Measurements from ENCODE around the gene CNPY1. TPM values are rescaled to one million over a fixed set of nuclear protein-coding genes. Genes with fewer than 3 reads are reported as not detected.

Gene CNPY1
- total and polyA plus RNA-seq, 9 of the 15 experiments (the other 6 are each of a cell fraction or from before 2014, with no cell fraction given), result not detected

- in situ Hi-C loops (cut with MboI) (no loop called here), intact Hi-C loops (cut with micrococcal nuclease) (no loop called here)
- peaks cover 36 to 43% of the 10 kb centered on the region in 2 experiments for H3K27me3 ChIP-seq (ENCODE audit: control insufficient read depth in 2 of 2, insufficient read depth in 2 of 2, low read length in 2 of 2)
- 0 out of 2 replicates have a peak, but pooled peaks cover 3% of the 10 kb centered on the region for H4K20me1 ChIP-seq (replicated peaks; ENCODE audit: control insufficient read depth, insufficient read depth, low read length)
- DNase-seq (ENCODE audit: extremely low read depth in 1 of 4, low spot score in 3 of 4), result peak in 1 of 4 experiments; percentile 18
- no peaks in the 10 kb centered on the region for H3K9me3 ChIP-seq (replicated peaks; ENCODE audit: control insufficient read depth, insufficient read depth, low read depth, low read length)
- no peaks in the 10 kb centered on the region for H3K36me3 ChIP-seq (ENCODE audit: control insufficient read depth, insufficient read depth, low read length)
- H3K4me2 ChIP-seq (ENCODE audit: insufficient read depth, low read length), result no peak overlapping the region
- no peak overlapping the region for H3K27ac ChIP-seq (ENCODE audit: extremely low read depth, low read depth, low read length)
- peak; percentile 91 for ATAC-seq
- H3K9ac ChIP-seq (ENCODE audit: insufficient read depth in 1 of 2, low read depth in 2 of 2, low read length in 2 of 2), result no peak overlapping the region
- no peak overlapping the region for H2AFZ ChIP-seq (ENCODE audit: low read depth, low read length)
- under 1% methylated on average over 14 of the region's 14 CpGs for WGBS (ENCODE audit: insufficient coverage, low coverage, missing lambda C conversion rate)
- H3K9me1 ChIP-seq (ENCODE audit: control insufficient read depth, insufficient read depth, low read length), result no peaks in the 10 kb centered on the region
- H3K4me1 ChIP-seq (replicated peaks in 1 of 2; ENCODE audit: control insufficient read depth in 2 of 2, insufficient read depth in 2 of 2, low read length in 2 of 2), result peaks cover 0 to 7% of the 10 kb centered on the region in 2 experiments; a peak in 1 of 5 replicates
- ChIA-PET CTCF (ENCODE audit: low intra/inter-chr PET ratio) (no interaction called here), POLR2A (interaction anchor here (0.6 kb wide), 1 partner anchor 887 kb away, joined by 3 read pairs; no protein-coding TSS in a partner anchor)
- no peak for FAIRE-seq
- no peak overlapping the region for H3K4me3 ChIP-seq
- BruUV-seq (replicated peaks), result no TSS peak
- no peaks in the 10 kb centered on the region for H3K79me2 ChIP-seq (ENCODE audit: control insufficient read depth, insufficient read depth, low read length)
- peak; percentile 27 for TF ChIP-seq CBX2 (IDR thresholded peaks at IDR 0.05; ENCODE audit: insufficient read depth, low read length, poor library complexity, severe bottlenecking)
- no peak for TF ChIP-seq POLR3G (IDR thresholded peaks at IDR 0.05; ENCODE audit: extremely low read depth, insufficient read length, insufficient replicate concordance)
- TF ChIP-seq PCBP1 (IDR thresholded peaks at IDR 0.05; ENCODE audit: low read depth, low read length, poor library complexity, severe bottlenecking), result no peak
- TF ChIP-seq CBX8 (IDR thresholded peaks at IDR 0.05; ENCODE audit: borderline replicate concordance, extremely low read depth, low read depth, low read length, poor library complexity, severe bottlenecking), result peak; percentile 28
- no peak for TF ChIP-seq ZNF707 (CRISPR knock-in tag; conservative IDR thresholded peaks at IDR 0.05)
- TF ChIP-seq KAT7 (CRISPR knock-in tag; IDR thresholded peaks at IDR 0.05; ENCODE audit: borderline replicate concordance), result no peak
- TF ChIP-seq CEBPG (CRISPR knock-in tag; IDR thresholded peaks at IDR 0.05), result no peak
- TF ChIP-seq CEBPG (tag; conservative IDR thresholded peaks at IDR 0.05 in 1 of 2, IDR thresholded peaks at IDR 0.05 in 1 of 2), result peak in 1 of 2 experiments; percentile 22; a peak in 2 of 4 replicates
- TF ChIP-seq, protein P1, sequence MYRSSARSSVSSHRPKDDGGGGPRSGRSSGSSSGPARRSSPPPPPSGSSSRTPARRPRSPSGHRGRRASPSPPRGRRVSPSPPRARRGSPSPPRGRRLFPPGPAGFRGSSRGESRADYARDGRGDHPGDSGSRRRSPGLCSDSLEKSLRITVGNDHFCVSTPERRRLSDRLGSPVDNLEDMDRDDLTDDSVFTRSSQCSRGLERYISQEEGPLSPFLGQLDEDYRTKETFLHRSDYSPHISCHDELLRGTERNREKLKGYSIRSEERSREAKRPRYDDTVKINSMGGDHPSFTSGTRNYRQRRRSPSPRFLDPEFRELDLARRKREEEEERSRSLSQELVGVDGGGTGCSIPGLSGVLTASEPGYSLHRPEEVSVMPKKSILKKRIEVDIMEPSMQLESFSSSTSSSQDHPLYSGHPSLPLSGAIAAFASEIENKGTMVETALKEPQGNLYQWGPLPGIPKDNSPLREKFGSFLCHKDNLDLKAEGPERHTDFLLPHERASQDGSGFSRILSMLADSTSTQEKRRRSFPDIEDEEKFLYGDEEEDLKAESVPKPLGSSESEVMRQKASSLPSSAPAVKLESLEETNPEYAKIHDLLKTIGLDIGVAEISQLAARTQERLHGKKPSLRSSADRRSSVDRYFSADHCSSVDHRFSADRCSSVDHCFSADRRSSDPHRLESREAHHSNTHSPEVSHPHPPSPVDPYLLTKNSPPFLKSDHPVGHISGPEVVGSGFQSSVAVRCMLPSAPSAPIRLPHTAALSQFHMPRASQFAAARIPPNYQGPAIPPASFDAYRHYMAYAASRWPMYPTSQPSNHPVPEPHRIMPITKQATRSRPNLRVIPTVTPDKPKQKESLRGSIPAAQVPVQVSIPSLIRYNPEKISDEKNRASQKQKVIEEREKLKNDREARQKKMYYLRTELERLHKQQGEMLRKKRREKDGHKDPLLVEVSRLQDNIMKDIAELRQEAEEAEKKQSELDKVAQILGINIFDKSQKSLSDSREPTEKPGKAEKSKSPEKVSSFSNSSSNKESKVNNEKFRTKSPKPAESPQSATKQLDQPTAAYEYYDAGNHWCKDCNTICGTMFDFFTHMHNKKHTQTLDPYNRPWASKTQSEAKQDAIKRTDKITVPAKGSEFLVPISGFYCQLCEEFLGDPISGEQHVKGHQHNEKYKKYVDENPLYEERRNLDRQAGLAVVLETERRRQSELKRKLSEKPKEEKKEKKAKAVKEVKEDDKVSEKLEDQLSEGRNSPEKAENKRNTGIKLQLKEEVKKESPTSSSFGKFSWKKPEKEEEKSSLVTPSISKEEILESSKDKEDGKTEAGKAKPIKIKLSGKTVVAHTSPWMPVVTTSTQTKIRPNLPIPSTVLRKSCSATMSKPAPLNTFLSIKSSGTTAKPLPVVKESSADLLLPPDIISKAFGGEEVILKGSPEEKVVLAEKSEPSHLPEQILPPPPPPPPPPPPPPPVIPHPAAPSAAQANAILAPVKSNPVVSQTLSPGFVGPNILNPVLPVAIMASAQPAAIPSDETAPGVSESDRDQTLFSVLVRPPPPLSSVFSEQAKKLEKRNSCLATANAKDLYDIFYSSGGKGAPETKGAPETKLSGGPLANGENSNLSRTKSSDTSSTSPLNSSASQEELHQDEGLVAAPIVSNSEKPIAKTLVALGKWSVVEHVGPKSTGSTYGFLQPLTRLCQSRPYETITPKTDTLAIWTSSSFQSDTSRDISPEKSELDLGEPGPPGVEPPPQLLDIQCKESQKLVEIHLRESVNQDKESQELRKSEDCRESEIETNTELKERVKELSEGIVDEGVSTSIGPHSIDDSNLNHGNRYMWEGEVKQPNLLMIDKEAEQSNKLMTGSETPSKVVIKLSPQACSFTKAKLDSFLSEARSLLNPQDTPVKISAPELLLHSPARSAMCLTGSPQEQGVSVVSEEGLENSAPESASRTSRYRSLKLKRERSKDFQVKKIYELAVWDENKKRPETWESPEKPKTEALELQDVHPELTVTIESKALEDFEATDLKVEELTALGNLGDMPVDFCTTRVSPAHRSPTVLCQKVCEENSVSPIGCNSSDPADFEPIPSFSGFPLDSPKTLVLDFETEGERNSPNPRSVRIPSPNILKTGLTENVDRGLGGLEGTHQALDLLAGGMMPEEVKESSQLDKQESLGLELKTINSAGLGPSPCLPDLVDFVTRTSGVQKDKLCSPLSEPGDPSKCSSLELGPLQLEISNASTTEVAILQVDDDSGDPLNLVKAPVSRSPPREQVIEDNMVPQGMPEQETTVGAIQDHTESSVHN (IDR thresholded peaks at IDR 0.05; ENCODE audit: borderline replicate concordance in 1 of 2, low read depth in 1 of 2), result no peak
- TF ChIP-seq CBFA2T3 (IDR thresholded peaks at IDR 0.05), result peak; percentile 12; the same call in 1 of the 2 replicates
- TF ChIP-seq PURB (CRISPR knock-in tag; IDR thresholded peaks at IDR 0.05; ENCODE audit: low read depth), result no peak
- TF ChIP-seq RNF2 (IDR thresholded peaks at IDR 0.05), result peak; percentile 78
Observed at GRCh38 chr7:155506854-155507337, 39.5 kb downstream of the CNPY1 start.

Measured in K562 (cell line).